RPMI8226 (cell line): ENCODE results near the gene SLC22A13.
"Not testable (repeated sequence)": the region's sequence is repeated elsewhere in the genome, so short reads cannot be mapped to it uniquely, and the experiment has no call there.

Experiments
- DNase-seq: peaks from one replicate; pipeline ENCODE4 v3.0.0-alpha.2; 2015

The SLC22A13 gene

GRCh38 chr3:38264779-38265178, 833 bp upstream of the SLC22A13 start:
- no peak for DNase-seq

- no peak for DNase-seq
Measured at GRCh38 chr3:38266810-38267209, 1.2 kb downstream of the SLC22A13 start.

DNA sequence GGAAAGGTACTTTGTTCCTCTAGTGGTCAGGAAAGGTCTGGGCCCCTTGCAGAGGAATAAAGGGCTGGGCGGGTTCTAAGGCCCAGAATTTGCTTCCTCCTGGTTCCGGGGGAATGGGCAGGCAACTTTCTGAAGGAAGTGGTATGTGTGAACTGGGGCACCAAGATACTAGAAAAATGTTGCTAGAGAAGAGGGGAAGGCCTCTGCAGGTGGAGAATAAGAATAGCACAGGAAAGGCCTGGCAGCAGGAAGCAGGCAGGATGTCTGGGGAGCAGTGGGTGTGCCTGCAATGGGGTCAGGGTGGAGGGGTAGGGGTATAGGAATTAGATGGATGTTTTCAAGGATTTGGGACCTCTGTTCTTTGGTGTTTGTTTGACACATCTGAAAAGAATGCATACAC, 2.0 kb downstream of the SLC22A13 start:
- no peak for DNase-seq

DNA sequence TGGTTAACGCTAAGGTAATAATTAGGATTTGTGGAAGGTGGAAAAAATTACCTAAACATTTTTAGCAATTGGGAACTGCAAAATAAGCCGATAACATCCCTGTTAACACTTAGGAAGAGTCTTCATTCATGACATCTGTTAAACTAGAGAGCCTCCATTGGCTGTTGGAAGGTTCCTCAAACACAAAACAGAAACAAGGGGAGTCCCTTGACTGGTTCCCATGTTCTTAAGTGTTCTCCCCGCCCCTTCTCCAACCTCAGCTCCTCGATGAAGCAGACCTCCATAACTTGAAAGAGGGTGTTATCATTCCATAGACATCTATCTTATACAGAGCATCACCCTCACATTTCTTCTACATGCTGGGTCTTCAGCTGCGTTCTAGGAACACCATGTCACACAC, 2.5 kb downstream of the SLC22A13 start:
- no peak for DNase-seq

DNA sequence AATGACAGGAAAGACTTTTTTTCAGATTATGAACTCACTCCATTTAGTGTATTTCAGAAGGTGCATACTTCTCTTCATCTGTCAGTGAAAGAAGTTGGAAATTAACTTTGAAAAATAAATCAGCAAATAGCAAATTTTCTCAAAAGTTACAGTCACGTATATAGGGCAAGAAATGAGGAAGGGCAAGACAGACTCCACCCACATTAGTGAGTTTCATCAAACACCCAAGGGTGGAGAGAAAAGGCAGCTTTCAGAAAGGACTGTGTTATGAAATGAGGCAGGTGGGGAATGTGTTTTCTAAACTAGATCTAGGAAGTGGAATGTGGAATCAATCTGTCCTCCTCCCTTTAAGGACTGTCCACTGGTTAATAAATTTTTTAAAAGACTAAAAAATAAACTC, 2.9 kb downstream of the SLC22A13 start:
- DNase-seq = no peak

DNA sequence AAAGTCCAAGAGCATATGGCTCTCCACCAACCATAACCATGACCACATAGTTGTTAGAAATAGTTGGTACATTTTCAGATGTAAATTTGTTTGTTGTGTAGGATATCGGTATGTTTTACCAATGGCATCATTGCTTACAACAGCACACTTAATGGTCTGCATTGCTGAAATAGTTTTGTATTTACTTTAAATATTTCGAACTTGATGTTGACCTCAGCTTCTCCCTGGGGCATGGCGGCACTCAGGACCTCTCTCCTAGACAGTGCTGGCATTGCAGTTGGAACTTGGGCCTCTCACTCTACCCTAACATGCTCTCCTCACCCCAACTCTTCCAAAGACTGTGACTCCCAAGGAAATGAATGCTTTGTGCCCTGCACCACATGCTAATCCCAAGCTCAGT, 5.0 kb downstream of the SLC22A13 start:
- DNase-seq = no peak

DNA sequence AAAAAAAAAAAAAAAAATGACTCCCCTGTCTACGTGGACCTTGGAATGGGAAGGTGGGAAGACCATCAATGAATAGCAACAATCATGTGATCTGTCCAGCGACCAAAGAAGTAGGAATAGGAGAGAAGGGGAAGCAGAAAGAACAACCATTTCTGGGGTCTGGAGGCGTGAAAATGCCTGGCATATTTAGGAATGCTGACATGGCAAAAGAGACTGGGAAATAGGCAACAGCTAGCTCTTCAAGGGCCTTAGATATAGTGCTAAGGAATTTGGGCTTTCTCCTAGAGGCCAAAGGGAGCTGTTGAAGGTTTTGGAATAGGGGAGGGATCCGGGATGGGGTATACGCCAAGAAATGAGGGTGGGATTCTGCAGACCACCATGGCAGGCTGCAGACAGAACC, 5.9 kb downstream of the SLC22A13 start:
- no peak for DNase-seq

DNA sequence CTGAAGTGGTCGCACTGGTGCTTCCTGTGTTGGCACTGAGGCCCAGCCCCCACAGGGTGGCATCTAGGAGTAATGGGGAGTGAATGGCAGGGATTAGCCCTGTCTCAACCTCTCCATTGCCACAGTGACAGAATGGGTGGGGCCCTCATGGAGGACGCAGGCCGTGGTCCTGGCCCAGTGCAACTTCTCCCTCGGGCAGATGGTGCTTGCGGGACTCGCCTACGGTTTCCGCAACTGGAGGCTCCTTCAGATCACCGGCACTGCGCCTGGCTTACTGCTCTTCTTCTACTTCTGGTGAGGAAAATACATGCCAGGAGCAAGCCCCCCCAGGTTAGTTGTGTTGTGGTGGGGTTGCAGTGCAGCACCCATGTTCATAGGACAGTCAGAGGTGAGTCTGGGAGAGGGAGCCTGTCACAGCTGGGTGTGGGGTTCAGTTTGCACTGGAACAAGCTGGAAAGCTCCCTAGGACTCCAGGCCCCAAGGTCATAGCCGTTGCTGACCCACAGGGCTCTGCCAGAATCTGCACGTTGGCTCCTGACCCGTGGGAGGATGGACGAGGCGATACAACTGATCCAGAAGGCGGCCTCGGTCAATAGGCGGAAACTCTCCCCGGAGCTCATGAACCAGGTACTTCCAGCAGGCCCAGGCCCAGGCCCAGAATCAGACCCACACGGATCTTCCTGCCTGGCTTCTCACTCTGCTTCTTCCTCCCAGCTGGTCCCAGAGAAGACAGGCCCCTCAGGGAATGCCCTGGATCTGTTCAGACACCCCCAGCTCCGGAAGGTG, 9.4 kb downstream of the SLC22A13 start:
- DNase-seq = no peak

DNA sequence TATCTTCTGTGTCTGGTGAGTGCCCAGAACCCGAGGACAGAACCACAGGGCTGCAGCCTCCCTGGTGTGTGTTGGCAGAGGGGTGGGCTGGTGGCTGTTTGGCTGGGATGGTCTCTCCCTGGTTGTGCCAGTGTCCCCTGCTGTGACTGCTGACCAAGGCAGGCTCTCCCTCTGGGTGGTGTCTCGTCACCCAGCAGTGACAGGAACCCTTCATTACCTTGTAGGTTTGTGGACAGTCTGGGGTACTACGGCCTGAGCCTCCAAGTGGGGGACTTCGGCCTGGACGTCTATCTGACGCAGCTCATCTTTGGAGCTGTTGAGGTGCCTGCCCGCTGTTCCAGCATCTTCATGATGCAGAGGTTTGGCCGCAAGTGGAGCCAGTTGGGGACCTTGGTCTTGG, 10.0 kb downstream of the SLC22A13 start:
- no peak for DNase-seq

DNA sequence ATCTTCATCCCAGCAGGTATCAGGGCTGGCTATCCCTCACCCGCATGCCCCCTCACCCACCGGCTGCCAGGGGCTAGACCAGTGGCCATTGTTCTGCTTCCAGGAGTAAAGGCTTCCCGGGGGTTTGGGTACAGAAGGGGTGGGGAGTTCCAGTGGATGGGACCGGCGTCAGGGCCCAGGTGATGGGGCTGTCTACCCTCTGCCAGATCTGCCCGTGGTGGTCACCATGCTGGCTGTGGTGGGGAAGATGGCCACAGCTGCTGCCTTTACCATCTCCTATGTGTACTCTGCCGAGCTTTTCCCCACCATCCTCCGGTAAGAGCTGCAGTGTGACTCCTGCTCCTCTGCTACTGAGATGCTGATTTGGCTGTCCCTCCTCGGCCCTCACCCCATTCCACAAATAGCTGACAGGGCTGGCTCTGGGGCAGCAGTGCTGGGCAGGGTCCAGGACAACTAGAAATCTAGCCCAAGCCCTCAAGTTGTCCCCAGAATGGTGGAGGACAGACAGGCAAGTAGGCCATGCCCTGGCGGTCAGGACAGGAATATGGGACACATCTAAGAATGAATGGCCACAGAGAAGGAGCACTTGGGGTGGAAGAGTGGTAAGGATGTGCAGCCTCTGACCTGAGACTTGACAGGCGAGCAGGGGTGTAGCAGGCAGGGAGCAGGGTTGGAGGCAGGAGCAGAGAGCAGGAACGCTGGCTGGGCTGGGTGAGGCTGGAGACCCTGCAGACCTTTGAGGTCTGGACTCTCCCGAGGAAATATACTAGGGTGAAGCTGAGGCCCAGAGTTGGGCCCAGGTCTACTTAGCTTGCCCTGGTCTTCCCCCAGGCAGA, 10.7 kb downstream of the SLC22A13 start:
- no peak for DNase-seq

DNA sequence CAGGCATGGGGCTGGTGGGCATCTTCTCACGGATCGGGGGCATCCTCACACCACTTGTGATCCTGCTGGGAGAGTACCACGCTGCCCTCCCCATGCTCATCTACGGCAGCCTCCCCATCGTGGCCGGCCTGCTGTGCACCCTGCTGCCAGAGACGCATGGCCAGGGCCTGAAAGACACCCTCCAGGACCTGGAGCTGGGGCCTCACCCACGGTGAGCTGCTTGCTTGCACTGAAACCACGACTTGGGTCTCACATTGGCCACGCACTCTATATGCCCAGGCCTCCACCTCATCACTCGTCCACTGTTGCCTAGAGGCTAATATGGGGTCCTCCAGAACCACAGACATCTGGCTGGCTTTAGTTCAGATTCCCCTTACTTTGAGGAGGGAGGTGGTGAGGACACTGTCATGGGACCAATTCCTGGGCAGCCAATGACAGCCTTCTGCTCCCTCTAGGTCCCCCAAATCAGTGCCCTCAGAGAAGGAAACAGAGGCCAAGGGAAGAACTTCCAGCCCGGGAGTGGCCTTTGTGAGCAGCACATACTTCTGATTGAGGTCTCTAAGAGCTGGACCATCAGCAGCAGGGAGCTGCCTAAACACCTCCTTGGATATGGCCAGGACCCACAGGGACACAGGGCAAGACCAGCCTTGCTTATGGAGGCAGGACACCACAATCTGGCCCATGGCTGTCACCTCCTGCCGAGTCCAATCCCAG, 11.5 kb downstream of the SLC22A13 start:
- no peak for DNase-seq

- no peak for DNase-seq
Measured at GRCh38 chr3:38278841-38279240, 13.2 kb downstream of the SLC22A13 start.

- no peak for DNase-seq
Measured at GRCh38 chr3:38281895-38282686, 16.5 kb downstream of the SLC22A13 start, which contains the start of gene SLC22A14. Gene SLC22A14, plus strand, starts transcription at chr3:38282294. Its CDS starts 23,733 bp downstream, at chr3:38306027.

DNA sequence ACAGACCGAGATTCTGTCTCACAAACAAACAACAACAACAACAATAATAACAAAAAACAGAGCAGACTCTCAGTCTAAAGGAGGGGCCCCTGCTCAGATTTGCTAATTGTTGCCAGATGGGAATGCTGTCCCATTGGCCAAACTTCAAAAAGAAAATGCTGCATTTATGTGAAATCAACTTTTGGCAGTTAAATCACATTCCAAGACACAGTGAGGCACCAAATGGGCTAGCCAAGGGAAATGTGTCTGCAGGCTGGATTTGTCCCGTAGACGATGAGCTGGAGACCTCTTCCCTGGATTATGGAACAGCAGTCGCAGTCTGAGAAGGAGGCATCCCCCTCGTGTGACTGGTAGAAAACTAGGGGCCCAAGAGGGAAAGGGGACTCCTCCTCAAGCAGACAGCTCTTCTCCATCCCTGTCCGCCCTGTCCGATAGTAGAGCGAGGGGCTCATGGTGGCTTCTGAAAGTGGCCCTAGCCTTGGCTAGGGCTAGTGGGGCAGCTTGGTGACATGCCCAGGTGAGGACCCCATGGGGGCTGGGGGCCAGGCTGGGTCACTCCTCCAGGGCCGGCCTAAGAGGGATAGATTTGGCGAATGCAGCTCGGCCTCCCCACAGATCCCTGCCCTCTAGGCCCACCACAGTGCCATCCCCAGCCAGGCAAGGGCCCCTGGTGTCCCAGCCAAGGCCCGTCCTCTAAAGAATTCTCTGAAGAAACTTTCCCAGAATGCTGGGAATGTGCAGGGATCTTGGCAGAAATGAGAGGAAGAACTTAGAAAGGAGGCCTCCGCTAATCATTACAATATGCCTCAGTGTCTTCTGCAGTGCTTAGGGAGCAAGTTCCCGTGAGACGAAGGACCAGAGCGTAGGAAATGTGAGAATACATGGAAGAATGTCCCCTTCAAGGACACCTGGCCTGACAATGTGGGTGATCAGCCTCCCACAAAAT, 18.5 kb downstream of the SLC22A13 start:
- no peak for DNase-seq

- DNase-seq = no peak
Measured at GRCh38 chr3:38284756-38285150, 19.1 kb downstream of the SLC22A13 start.

DNA sequence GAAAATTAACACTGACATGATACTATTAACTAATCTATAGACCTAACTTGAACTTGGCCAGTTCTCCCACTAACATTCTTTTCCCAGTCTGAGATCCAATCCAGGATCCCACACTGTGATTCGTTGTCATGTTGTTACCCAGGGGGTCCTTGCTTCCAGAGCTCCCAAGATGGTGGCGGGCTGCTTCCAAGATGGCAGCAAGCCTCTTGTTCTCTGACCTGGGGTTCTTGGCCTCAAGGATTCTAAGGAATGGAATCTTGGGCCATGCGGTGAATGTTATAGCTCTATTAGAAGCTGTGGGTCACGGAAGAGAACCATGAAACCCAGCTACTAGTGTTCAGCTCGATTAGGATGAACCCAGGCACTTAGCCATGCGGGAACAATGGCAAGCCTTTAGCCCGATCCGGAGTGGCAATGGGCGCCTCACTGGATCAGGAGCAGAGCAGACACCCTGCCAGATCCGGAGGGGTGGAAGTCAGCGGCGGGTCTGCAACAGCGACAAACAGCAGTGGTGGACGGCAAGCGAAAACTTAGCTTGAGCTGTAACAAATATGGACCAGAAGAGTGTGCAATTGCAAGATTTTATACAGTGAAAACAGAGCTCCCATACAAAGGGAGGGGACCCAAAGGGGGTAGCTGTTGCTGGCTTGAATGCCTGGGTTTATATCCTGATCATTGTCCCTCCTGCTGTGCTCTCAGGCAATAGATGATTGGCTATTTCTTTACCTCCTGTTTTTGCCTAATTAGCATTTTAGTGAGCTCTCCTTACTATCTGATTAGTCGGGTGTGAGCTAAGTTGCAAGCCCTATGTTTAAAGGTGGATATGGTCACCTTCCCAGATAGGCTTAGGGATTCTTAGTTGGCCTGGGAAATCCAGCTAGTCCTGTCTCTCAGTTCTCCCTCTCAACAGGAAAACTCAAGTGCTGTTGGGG, 23.9 kb downstream of the SLC22A13 start:
- DNase-seq = not testable (repeated sequence)

- not testable (repeated sequence) for DNase-seq
Measured at GRCh38 chr3:38297053-38297452, 31.4 kb downstream of the SLC22A13 start.

- DNase-seq = no peak
Measured at GRCh38 chr3:38297537-38297936, 31.9 kb downstream of the SLC22A13 start.

DNA sequence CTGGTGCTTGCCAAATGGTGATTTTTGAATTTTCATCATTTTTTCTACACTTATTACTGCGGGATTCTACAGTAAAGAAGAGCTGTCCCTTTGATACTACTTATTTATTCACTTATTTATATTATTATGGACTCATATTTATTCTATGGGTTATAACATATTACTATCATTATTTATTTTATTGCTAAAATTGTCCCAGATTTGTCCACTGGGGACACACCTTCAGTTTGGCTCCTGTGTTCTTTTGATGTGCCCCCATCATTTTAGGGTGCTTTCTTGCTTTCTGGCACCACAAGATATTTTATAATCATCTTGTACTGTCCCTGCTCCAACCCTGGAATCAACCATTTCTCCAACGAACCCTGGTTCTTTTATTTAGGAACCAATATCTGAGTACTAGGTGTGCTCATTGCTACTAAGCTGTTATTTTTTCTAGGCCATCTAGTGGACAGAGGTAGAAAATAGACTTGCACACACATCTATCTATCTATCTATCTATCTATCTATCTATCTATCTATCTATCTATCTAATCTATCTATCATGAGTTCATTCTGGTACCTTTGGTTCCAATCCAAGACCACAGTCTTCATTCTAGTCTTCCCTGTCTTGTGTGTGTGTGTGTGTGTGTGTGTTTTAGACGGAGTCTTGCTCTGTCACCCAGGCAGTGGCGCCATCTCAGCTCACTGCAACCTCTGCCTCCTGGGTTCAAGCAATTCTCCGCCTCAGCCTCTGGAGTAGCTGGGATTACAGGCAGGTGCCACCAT, 32.5 kb downstream of the SLC22A13 start:
- no peak for DNase-seq
